ENCODE measurements around the gene TNMD. TPM values are rescaled to one million over a fixed set of nuclear protein-coding genes. Genes with fewer than 3 reads are reported as not detected.

Gene TNMD
- total RNA-seq, 4 donors from 2014 or later, result 1.7 TPM; not detected in 3

- Histone ChIP-seq H3K36me3 (no peaks in the 10 kb centered on the region), H3K4me1 (no peaks in the 10 kb centered on the region), H3K27ac (peak overlapping the region; percentile 32 to 48), H3K9me3 (no peaks in the 10 kb centered on the region), H3K4me3 (no peak overlapping the region), H3K27me3 (no peaks in the 10 kb centered on the region)
- no peak for DNase-seq
- TF ChIP-seq CTCF (IDR thresholded peaks at IDR 0.05), result no peak
- TF ChIP-seq POLR2A (IDR thresholded peaks at IDR 0.05), result no peak
- intact Hi-C loops (cut with DNase I; ENCODE audit: low total_unique reads), result no loop called here
Observed at GRCh38 chrX:100643212-100643611, 58.5 kb downstream of the TNMD start.

GRCh38 chrX:100643956-100644860, 59.5 kb downstream of the TNMD start, which contains the start of gene SRPX2:
TSS of gene SRPX2 (plus strand) at chrX:100644199. CDS start at chrX:100646323, 2,124 bp downstream.
- peak; percentile 52 to 74 for DNase-seq
- Histone ChIP-seq H3K9me3 (no peaks in the 10 kb centered on the region), H3K27me3 (no peaks in the 10 kb centered on the region), H3K4me1 (no peaks in the 10 kb centered on the region), H3K4me3 (peak within 1 kb of the TSS; percentile 7 to 12), H3K36me3 (no peaks in the 10 kb centered on the region), H3K27ac (peak within 1 kb of the TSS; percentile 80 to 82)
- TF ChIP-seq CTCF (IDR thresholded peaks at IDR 0.05), result no peak
- TF ChIP-seq POLR2A (IDR thresholded peaks at IDR 0.05), result peak in 1 of 2 donors; percentile 46
- intact Hi-C loops (cut with DNase I; ENCODE audit: low total_unique reads), result no loop called here

- H3K27ac ChIP-seq, result peak overlapping the region; percentile 80 to 82
Observed at GRCh38 chrX:100645106-100645505, 60.4 kb downstream of the TNMD start.

GRCh38 chrX:100647095-100647494, 62.4 kb downstream of the TNMD start:
- no peaks in the 10 kb centered on the region for H3K27me3 ChIP-seq
- no peaks in the 10 kb centered on the region for H3K9me3 ChIP-seq
- peak overlapping the region; percentile 80 to 82 for H3K27ac ChIP-seq
- no peaks in the 10 kb centered on the region for H3K4me1 ChIP-seq
- DNase-seq, result peak in 1 of 2 donors; percentile 33
- H3K4me3 ChIP-seq, result no peak overlapping the region
- intact Hi-C loops (cut with DNase I; ENCODE audit: low total_unique reads), result no loop called here
- TF ChIP-seq CTCF (IDR thresholded peaks at IDR 0.05) (peak in 1 of 4 experiments; percentile 16), POLR2A (IDR thresholded peaks at IDR 0.05) (no peak)
- H3K36me3 ChIP-seq, result no peaks in the 10 kb centered on the region

More at GRCh38 chrX:100645106-100645505, 60.4 kb downstream of the TNMD start:
- Histone ChIP-seq H3K4me3 (peak overlapping the region in 1 of 2 donors; percentile 12), H3K27me3 (no peaks in the 10 kb centered on the region), H3K9me3 (no peaks in the 10 kb centered on the region), H3K36me3 (no peaks in the 10 kb centered on the region), H3K4me1 (no peaks in the 10 kb centered on the region)
- TF ChIP-seq CTCF (IDR thresholded peaks at IDR 0.05) (no peak), POLR2A (IDR thresholded peaks at IDR 0.05) (no peak)
- DNase-seq, result no peak
- intact Hi-C loops (cut with DNase I; ENCODE audit: low total_unique reads), result no loop called here

GRCh38 chrX:100647739-100648138, 63.0 kb downstream of the TNMD start:
- no peak for DNase-seq
- no peaks in the 10 kb centered on the region for H3K27me3 ChIP-seq
- H3K9me3 ChIP-seq, result no peaks in the 10 kb centered on the region
- intact Hi-C loops (cut with DNase I; ENCODE audit: low total_unique reads), result no loop called here
- TF ChIP-seq CTCF (IDR thresholded peaks at IDR 0.05), result no peak
- no peak for TF ChIP-seq POLR2A (IDR thresholded peaks at IDR 0.05)
- H3K4me3 ChIP-seq, result no peak overlapping the region
- no peaks in the 10 kb centered on the region for H3K36me3 ChIP-seq
- peak overlapping the region; percentile 80 to 82 for H3K27ac ChIP-seq
- H3K4me1 ChIP-seq, result no peaks in the 10 kb centered on the region

Data from uterus (tissue), 4 donors.